Pons (tissue), 1 donor: ENCODE data around the gene SASH1.

ENCODE experiments used
- DNase-seq: peaks from one replicate; pipeline ENCODE4 v3.0.0-alpha.2; 2016; ENCODE audit warnings: low spot score

The SASH1 gene

GRCh38 chr6:148406579-148407371, 64.1 kb downstream of the SASH1 start:
- no peak for DNase-seq

DNA sequence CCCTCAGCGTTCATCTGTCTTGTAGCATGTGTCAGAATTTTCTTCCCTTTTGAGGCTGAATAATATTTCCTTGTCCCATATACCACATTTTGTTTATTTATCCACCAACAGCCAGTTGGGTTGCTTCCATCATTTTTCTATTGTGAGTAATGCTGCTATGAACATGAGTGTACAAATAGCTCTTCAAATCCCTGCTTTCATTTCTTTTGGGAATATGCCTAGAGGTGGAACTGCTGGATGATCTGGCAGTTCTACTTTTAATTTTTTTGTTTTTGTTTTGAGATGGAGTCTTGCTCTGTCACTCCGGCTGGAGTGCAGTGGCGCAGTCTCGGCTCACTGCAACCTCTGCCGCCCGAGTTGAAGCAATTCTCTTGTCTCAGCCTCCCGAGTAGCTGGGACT, 64.7 kb downstream of the SASH1 start:
- DNase-seq = no peak

- no peak for DNase-seq
Observed at GRCh38 chr6:148413321-148414091, 70.9 kb downstream of the SASH1 start.

DNA sequence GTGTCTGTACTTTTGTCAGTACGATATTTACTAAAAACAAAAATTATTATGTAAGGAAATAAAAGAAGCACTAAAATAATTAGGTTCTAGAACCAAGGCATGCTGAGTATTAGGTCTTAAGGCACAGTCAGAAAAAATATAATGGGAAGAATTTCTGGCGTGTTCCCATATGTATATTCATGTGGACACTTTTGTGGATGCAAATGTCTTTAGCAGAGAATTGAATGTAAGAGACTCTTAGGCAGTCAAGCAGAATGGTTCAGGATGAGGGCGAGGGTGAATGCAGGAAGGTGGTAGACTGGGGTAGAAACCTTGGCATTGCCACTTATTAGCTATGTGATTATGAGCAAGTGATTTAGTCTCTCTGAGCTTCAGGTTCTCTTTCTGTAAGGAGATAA, 71.5 kb downstream of the SASH1 start:
- no peak for DNase-seq

GRCh38 chr6:148414836-148415235, 72.2 kb downstream of the SASH1 start:
- DNase-seq = no peak

GRCh38 chr6:148415511-148416260, 73.0 kb downstream of the SASH1 start:
- DNase-seq = no peak

GRCh38 chr6:148416330-148416965, 73.8 kb downstream of the SASH1 start:
- DNase-seq = no peak

GRCh38 chr6:148417045-148417444, 74.4 kb downstream of the SASH1 start:
- no peak for DNase-seq

GRCh38 chr6:148419430-148419829, 76.8 kb downstream of the SASH1 start:
- DNase-seq = no peak

GRCh38 chr6:148422085-148422484, 79.4 kb downstream of the SASH1 start:
- DNase-seq = no peak

- DNase-seq = no peak
Observed at GRCh38 chr6:148423133-148423532, 80.5 kb downstream of the SASH1 start.

DNA sequence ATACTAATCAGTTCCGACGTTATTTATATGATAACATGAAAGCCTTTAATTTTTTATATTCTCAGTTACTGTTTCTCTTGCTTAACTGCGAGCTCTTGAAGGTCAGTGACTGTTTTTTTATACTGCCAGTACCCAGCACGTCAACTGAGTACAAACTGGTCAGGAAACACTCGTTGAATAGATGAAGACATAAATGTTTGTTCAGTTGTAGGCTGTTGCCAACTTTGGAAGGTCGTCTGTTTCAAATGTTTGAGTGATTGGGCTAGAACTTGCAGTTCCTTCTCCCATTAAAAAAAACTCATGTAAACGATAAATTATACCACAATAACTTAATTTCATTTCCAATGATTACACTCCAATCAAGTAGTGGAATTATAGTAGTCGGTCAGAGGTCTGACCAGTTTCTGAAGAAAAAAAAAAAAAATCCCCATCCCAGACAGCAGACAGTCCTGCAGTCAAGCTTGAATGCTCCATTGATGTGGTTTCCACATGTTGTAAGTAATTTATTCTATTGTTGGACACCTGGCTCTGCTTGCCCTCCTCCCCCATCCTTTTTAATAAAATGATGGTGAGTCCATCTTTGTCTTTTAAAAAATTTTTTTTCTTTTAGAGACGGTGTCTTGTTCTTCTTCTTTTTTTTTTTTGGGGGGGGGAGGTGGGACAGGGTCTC, 81.1 kb downstream of the SASH1 start:
- DNase-seq = peak; percentile 58

DNA sequence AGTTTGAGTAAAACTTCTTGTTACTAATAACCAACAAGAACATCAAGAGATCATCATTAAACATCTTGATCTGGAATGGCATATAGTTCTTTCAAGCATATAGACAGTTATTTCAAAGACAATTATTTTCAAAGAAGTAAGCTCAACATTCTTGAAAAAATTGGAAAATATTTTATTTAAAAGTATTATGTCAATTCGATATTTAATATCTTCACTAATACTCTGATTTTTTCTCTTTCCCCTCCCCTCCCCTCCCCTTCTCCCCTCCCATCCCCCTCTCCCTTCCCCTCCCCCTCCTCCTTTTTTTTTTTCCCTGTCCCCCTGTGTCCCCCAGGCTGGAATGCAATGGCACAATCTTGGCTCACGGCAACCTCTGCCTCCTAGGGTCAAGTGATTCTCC, 82.8 kb downstream of the SASH1 start:
- DNase-seq = no peak

DNA sequence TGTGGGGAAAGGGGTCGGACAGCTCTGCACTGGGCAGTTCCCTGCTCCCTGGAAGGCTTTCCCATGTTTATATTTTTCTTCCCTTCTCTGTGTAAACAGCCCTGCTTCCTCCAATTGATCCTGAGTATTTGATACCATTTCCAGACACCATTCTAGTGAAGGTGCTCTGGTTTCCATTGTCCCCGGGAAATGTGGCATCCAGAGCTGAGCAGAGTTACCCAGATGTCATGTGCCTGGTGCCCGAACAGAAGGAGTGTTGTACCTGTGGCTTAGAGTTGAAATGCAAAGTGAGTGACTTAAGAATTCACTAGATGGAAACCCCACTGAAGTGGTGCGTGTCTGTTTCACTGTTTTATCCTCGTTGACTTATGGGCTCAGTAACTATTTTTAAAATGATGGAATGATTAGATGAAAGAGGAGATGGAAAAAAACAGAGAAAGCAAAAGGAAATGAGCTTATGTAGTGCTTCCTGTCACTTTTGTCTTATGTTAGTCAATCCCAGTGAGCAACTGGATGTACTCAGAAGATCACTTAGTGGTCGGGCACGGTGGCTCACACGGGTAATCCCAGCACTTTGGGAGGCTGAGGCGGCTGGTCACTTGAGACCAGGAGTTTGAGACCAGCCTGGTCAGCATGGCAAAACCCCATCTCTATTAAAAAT, 83.8 kb downstream of the SASH1 start:
- no peak for DNase-seq

DNA sequence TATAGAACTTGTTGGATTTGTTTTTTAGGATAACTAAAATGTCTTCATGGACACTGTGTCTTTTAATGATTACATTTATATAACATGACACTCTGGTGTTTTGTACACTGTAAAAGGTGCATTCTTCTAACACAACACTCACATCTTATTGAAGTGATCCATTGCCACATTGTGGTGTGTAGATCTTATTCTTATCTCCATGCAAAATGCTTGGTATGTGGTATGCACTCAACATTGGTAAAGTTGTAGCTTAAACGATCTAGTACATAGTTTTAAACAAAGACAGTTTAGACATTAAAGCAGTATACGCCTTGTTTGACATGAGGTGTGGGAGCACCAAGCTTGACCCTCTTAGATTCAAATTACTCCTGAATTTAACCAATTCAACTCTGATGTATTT, 84.7 kb downstream of the SASH1 start:
- no peak for DNase-seq

DNA sequence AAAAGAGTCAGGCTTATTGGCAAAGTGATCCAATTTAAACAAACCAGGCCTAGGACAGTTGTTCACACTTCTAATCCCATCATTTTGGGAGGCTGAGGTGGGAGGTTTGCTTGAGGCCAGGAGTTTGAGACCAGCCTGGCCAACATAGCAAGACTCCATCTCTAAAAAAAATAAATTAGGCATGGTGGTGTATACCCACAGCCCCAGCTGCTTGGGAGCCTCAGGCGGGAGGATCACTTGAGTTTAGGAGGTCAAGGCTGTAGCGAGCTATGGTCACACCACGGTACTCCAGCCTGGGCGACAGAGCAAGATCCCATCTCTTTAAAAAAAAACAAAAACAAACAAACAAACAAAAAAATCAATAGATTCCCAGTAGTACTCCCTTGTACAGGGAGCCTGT, 86.8 kb downstream of the SASH1 start:
- no peak for DNase-seq

- no peak for DNase-seq
Observed at GRCh38 chr6:148430897-148431296, 88.3 kb downstream of the SASH1 start.

GRCh38 chr6:148431413-148431812, 88.8 kb downstream of the SASH1 start:
- DNase-seq = no peak

DNA sequence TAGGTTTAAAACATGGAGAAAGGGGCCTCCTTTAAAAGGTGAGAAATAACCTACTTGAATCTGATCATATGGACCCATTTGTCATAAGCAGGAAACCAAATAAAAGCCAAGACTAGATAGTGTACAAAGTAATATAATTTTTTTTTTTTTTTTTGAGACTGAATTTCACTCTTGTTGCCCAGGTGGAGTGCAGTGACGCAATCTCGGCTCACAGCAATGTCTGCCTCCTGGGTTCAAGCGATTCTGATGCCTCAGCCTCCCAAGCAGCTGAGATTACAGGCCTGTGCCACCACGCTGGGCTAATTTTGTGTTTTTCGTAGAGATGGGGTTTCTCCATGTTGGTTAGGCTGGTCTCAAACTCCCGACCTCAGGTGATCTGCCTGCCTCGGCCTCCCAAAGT, 89.2 kb downstream of the SASH1 start:
- DNase-seq = no peak

DNA sequence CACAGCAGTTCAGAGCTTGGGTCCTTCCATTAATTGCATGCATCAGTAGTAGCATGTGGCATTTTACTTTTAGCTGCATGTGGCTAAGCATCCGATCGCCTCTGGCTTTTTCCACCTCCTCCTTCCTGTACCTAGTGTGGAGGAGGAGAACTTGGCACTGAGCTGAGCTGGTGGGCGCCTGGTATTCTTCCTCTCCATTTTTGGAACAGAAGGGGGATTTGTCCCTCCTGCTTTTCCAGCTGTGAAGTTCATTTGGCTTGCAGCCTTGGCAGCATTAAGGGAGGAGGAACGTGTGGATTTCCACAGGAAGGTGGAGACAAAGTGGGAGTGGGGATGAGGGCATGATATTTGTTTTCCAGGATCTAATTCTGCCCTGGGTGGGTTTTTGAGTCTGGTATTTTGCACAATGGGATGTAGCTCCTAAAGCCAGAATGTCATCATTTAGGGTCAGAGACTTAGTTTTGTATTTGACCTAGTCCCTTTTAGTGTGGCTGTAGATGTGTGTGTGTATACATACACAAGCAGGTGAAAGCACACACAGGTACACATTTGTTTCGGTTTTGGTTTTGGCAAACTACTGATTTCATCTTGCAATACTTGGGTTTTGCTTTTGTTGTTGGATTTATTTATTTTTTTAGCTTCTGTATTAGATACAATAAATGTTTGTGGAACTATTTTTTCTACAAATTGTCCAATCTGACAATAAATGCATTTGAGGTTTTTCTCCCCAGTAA, 90.0 kb downstream of the SASH1 start:
- peak; percentile 37 for DNase-seq
